Smooth muscle cell (in vitro differentiated cells): ENCODE results near the gene ZNF816. TPM values are rescaled to one million over a fixed set of nuclear protein-coding genes. Genes with fewer than 3 reads are reported as not detected.

Source experiments
- DNase-seq: peaks from one replicate; lab custom pipeline; 2025; ENCODE audit not compliant: unreplicated experiment; lab: John Stamatoyannopoulos, UW
- H2AFZ ChIP-seq: fragments of 200-600 bp; sonication (generic); 2 replicates; pipeline ENCODE4 v1.6.0; 2016; ENCODE audit warnings: antibody characterized with exemption, low read depth, mild to moderate bottlenecking
- H3F3A ChIP-seq: fragments of 200-600 bp; sonication (generic); 2 replicates; pipeline ENCODE4 v1.6.0; 2017; ENCODE audit warnings: antibody characterized with exemption, low read depth
- H3K27ac ChIP-seq: fragments of 200-600 bp; sonication (generic); 2 replicates; pipeline ENCODE4 v1.5.1; 2016; ENCODE audit warnings: low read depth, mild to moderate bottlenecking
- H3K27me3 ChIP-seq: fragments of 200-600 bp; sonication (generic); 2 replicates; pipeline ENCODE4 v1.6.1; 2016; ENCODE audit warnings: low read depth, mild to moderate bottlenecking
- H3K36me3 ChIP-seq: fragments of 200-600 bp; sonication (generic); 2 replicates; pipeline ENCODE4 v1.5.1; 2016; ENCODE audit warnings: low read depth
- H3K4me1 ChIP-seq: fragments of 200-600 bp; sonication (generic); 2 replicates; pipeline ENCODE4 v1.5.1; 2016; ENCODE audit warnings: low read depth
- H3K4me2 ChIP-seq: fragments of 200-600 bp; sonication (generic); 2 replicates; pipeline ENCODE4 v1.6.0; 2016; ENCODE audit warnings: mild to moderate bottlenecking
- H3K4me3 ChIP-seq: fragments of 200-600 bp; sonication (generic); 2 replicates; pipeline ENCODE4 v1.5.1; 2016; ENCODE audit warnings: mild to moderate bottlenecking
- H3K79me2 ChIP-seq: fragments of 200-600 bp; sonication (generic); 2 replicates; pipeline ENCODE4 v1.6.0; 2016; ENCODE audit warnings: low read depth, mild to moderate bottlenecking
- H3K9ac ChIP-seq: fragments of 200-600 bp; sonication (generic); 2 replicates; pipeline ENCODE4 v1.6.0; 2016; ENCODE audit warnings: low read depth
- H3K9me3 ChIP-seq: fragments of 200-600 bp; sonication (generic); replicated peaks from 2 replicates; pipeline ENCODE4 v1.5.1; 2016; ENCODE audit warnings: low read depth
- H4K20me1 ChIP-seq: fragments of 200-600 bp; sonication (generic); 2 replicates; pipeline ENCODE4 v1.6.0; 2016; ENCODE audit warnings: low read depth
- WGBS: methylation state at CpG from one replicate; pipeline ENCODE4 v1.1.7; 2016; ENCODE audit warnings: low lambda C conversion rate; 5-methylcytosine and 5-hydroxymethylcytosine counted together
- polyA plus RNA-seq: library from polyadenylated mRNA; unstranded; fragments of >200 nt; fragmentation: Nextera tagmentation; extraction: Ambion mirVana; gene quantifications from 2 replicates; pipeline ENCODE4 v1.2.1, GENCODE V29; 2016
- total RNA-seq: library from RNA; depleted of rRNA; stranded (reverse); fragments of >200 nt; gene quantifications from 2 replicates; pipeline ENCODE4 v1.2.3, GENCODE V29; 2014
- TF ChIP-seq, protein P1 (sequence below): fragments of 200-600 bp; sonication (generic); IDR thresholded peaks from 2 replicates; pipeline ENCODE4 v1.5.1; 2017; ENCODE audit warnings: borderline replicate concordance, mild to moderate bottlenecking, antibody characterized with exemption; ENCODE audit not compliant: insufficient read depth, poor library complexity, severe bottlenecking

Gene ZNF816
- total and polyA plus RNA-seq, 2 experiments from 2014 or later = 5.6 to 9.2 TPM

- H3K9ac ChIP-seq = no peak overlapping the region
- TF ChIP-seq, protein P1, sequence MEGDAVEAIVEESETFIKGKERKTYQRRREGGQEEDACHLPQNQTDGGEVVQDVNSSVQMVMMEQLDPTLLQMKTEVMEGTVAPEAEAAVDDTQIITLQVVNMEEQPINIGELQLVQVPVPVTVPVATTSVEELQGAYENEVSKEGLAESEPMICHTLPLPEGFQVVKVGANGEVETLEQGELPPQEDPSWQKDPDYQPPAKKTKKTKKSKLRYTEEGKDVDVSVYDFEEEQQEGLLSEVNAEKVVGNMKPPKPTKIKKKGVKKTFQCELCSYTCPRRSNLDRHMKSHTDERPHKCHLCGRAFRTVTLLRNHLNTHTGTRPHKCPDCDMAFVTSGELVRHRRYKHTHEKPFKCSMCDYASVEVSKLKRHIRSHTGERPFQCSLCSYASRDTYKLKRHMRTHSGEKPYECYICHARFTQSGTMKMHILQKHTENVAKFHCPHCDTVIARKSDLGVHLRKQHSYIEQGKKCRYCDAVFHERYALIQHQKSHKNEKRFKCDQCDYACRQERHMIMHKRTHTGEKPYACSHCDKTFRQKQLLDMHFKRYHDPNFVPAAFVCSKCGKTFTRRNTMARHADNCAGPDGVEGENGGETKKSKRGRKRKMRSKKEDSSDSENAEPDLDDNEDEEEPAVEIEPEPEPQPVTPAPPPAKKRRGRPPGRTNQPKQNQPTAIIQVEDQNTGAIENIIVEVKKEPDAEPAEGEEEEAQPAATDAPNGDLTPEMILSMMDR = no peak
- H4K20me1 ChIP-seq = no peaks in the 10 kb centered on the region
- no peak overlapping the region for H3K27ac ChIP-seq
- no peak overlapping the region for H3K4me2 ChIP-seq
- H2AFZ ChIP-seq = no peak overlapping the region
- H3K4me1 ChIP-seq = peaks cover 5% of the 10 kb centered on the region
- no peaks in the 10 kb centered on the region for H3K9me3 ChIP-seq
- H3F3A ChIP-seq = peaks cover 9% of the 10 kb centered on the region
- DNase-seq = no peak
- peaks cover under 1% of the 10 kb centered on the region for H3K79me2 ChIP-seq
- H3K4me3 ChIP-seq = no peak overlapping the region
- WGBS = 88% methylated on average over 3 of the region's 3 CpGs
- H3K36me3 ChIP-seq = peaks cover 1% of the 10 kb centered on the region
- no peaks in the 10 kb centered on the region for H3K27me3 ChIP-seq
These were observed 60.8 kb downstream of the ZNF816 start for GRCh38 chr19:52901842-52902241.

Other genes starting within 250 kb of the ZNF816 start
- 15.3 and 19.0 TPM in 2 replicates for gene ZNF611, start 227.8 kb downstream of the ZNF816 start, total RNA-seq
- gene ZNF611, start 227.8 kb downstream of the ZNF816 start, polyA plus RNA-seq = 7.7 and 10.1 TPM in 2 replicates
- gene ZNF600, start 176.1 kb downstream of the ZNF816 start, total RNA-seq = 7.1 and 14.8 TPM in 2 replicates
- 3.6 and 8.8 TPM in 2 replicates for gene ZNF600, start 176.1 kb downstream of the ZNF816 start, polyA plus RNA-seq
- 15.6 TPM in 2 replicates for gene ZNF28, start 141.2 kb downstream of the ZNF816 start, total RNA-seq
- gene ZNF28, start 141.2 kb downstream of the ZNF816 start, polyA plus RNA-seq = 10.7 and 14.3 TPM in 2 replicates
- 18.9 and 23.4 TPM in 2 replicates for gene ZNF468, start 105.3 kb downstream of the ZNF816 start, total RNA-seq
- gene ZNF468, start 105.3 kb downstream of the ZNF816 start, polyA plus RNA-seq = 8.8 and 14.8 TPM in 2 replicates
- gene ZNF320, start 65.2 kb downstream of the ZNF816 start, total RNA-seq = 14.7 and 16.1 TPM in 2 replicates
- 6.2 and 8.4 TPM in 2 replicates for gene ZNF320, start 65.2 kb downstream of the ZNF816 start, polyA plus RNA-seq
- gene ZNF888, start 39.5 kb downstream of the ZNF816 start, total RNA-seq = 8.6 and 11.9 TPM in 2 replicates
- gene ZNF888, start 39.5 kb downstream of the ZNF816 start, polyA plus RNA-seq = 1.6 and 4.2 TPM in 2 replicates
- 0.09 and 0.27 TPM in 2 replicates for gene ERVV-1, start 51.0 kb upstream of the ZNF816 start, total RNA-seq
- gene ERVV-1, start 51.0 kb upstream of the ZNF816 start, polyA plus RNA-seq = 0.21 TPM in 1 of 2 replicates, not detected in the other
- 0.09 TPM in 2 replicates for gene ERVV-2, start 81.9 kb upstream of the ZNF816 start, total RNA-seq
- gene ERVV-2, start 81.9 kb upstream of the ZNF816 start, polyA plus RNA-seq = not detected in 2 replicates
- gene ZNF160, start 140.5 kb upstream of the ZNF816 start, total RNA-seq = 36.0 and 37.8 TPM in 2 replicates
- 18.5 and 22.3 TPM in 2 replicates for gene ZNF160, start 140.5 kb upstream of the ZNF816 start, polyA plus RNA-seq
- 14.8 and 48.7 TPM in 2 replicates for gene ZNF415, start 170.0 kb upstream of the ZNF816 start, total RNA-seq
- gene ZNF415, start 170.0 kb upstream of the ZNF816 start, polyA plus RNA-seq = 6.7 and 12.4 TPM in 2 replicates
- gene ZNF347, start 196.2 kb upstream of the ZNF816 start, total RNA-seq = 9.9 and 17.8 TPM in 2 replicates
- 4.5 and 4.7 TPM in 2 replicates for gene ZNF347, start 196.2 kb upstream of the ZNF816 start, polyA plus RNA-seq
- 2.8 and 9.9 TPM in 2 replicates for gene ZNF665, start 230.5 kb upstream of the ZNF816 start, total RNA-seq
- 4.4 and 6.0 TPM in 2 replicates for gene ZNF665, start 230.5 kb upstream of the ZNF816 start, polyA plus RNA-seq